SK-MEL-5 (cell line): ENCODE measurements around the gene NRG3. TPM values are rescaled to one million over a fixed set of nuclear protein-coding genes. Genes with fewer than 3 reads are reported as not detected.

ENCODE experiments used
- DNase-seq: peaks from one replicate; pipeline ENCODE4 v3.0.0-alpha.2; 2016; ENCODE audit warnings: low read depth, low spot score
- in situ Hi-C: cut with HindIII; loops from 2 replicates; pipeline ENCODE4 v1.10.0; 2016; ENCODE audit warnings: low sequenced_read_pairs, high pct_unique_total_duplicates, low pct_unique_long_range_greater_than_20kb
- polyA plus RNA-seq, 2 experiments: library from polyadenylated mRNA; depleted of rRNA; stranded (reverse); fragments of >200 nt; gene quantifications; 2 replicates each; pipeline ENCODE4 v1.2.3, GENCODE V29; 2015
- total RNA-seq: library from RNA; depleted of rRNA; stranded (reverse); fragments of >200 nt; shearing (Covaris generic); gene quantifications from 2 replicates; pipeline ENCODE4 v1.2.3, GENCODE V29; 2014; rRNA removed

The NRG3 gene
- total RNA-seq: 4.1 and 4.6 TPM in 2 replicates
- polyA plus RNA-seq (2015; cell fraction: cytosol; rRNA removed): 8.9 and 12.3 TPM in 2 replicates
- polyA plus RNA-seq (2015; cell fraction: nucleus; rRNA removed): 10.9 and 16.8 TPM in 2 replicates

GRCh38 chr10:81874875-81875466 is at the start of gene NRG3:
NRG3 (plus strand) TSS chr10:81875194.
- in situ Hi-C loops: no loop called here
- no peak for DNase-seq

DNA sequence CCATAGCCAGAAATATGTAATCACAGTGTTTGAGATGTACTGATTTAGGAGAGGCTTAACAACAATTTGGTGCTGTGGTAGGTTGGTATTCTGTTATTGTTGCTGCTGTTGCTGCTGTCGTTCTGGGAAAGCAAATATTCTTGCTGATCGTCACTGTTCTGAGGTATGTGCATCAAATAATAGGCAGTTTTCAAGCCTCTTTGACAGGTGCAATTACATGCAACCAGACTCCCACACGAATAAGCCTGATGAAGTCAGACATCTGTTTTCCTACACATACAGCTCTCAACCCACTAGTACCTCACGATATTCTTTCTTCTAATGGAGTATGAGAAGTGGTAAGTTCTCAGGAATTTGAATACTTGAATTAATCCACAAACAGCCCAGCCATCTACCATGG is 46.7 kb upstream of the NRG3 start:
- in situ Hi-C loops: no loop called here
- no peak for DNase-seq

- no peak for DNase-seq
- in situ Hi-C loops: no loop called here
Measured at GRCh38 chr10:81831060-81831459, 43.9 kb upstream of the NRG3 start.

- in situ Hi-C loops: no loop called here
- peak; percentile 55 for DNase-seq
Measured at GRCh38 chr10:81838950-81839349, 36.0 kb upstream of the NRG3 start.

DNA sequence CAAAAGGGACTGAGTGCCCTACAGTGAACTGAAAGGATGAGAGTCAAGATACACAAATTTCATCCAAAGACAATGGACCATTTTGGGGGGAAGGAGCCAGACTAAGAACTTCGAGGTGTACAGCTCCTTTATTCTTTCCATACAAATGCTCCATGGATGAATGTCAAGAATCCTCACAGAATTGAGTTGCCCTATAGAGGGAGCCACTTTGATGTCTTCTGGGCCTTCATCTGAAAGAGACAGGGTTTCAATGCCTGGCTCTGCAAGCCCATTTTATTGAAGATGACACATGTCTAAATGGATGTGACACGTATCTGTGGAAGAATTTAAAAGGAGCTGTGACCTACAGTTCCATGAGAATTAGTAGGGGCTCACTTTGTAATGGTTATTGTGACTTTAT is 32.0 kb upstream of the NRG3 start:
- peak; percentile 66 for DNase-seq
- in situ Hi-C loops: no loop called here

GRCh38 chr10:81847675-81848074 is 27.3 kb upstream of the NRG3 start:
- peak; percentile 34 for DNase-seq
- in situ Hi-C loops: no loop called here

GRCh38 chr10:81848514-81848913 is 26.5 kb upstream of the NRG3 start:
- peak; percentile 38 for DNase-seq
- in situ Hi-C loops: no loop called here

- in situ Hi-C loops: no loop called here
- no peak for DNase-seq
Measured at GRCh38 chr10:81848931-81849330, 26.1 kb upstream of the NRG3 start.

DNA sequence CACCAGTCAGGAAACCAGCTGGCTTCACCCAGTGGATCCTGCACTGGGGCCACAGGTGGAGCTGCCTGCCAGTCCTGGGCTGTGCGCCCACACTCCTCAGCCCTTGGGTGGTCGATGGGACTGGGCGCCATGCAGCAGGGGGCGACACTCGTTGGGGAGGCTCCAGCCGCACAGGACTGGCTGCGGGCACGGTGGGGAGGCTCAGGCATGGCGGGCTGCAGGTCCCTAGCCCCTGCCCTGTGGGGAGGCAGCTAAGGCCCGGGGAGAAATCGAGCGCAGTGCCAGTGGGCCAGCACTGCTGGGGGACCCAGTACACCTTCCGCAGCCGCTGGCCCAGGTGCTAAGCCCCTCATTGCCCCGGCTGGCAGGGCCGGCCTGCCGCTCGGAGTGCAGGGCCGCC is 12.4 kb upstream of the NRG3 start:
- no peak for DNase-seq
- in situ Hi-C loops: no loop called here

DNA sequence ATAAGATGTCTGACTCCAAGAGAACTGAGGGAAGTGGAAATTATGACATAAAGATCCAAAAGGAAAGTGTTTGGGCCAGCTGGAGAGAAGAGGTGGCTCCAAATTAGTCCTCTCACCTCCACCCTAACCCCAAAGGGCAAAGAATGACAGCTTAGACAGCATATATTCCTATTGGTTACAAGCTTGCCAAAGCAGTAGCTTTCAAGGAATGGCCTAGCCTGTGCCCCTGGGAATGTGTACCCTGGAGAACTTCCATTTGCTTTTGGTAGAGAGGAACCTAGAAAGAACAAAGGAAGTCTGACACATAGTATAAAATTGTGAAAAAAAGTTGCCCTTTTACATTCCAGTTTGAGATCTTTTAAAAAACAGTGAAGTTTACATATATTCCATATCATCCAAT is 11.2 kb upstream of the NRG3 start:
- in situ Hi-C loops: no loop called here
- DNase-seq: no peak

DNA sequence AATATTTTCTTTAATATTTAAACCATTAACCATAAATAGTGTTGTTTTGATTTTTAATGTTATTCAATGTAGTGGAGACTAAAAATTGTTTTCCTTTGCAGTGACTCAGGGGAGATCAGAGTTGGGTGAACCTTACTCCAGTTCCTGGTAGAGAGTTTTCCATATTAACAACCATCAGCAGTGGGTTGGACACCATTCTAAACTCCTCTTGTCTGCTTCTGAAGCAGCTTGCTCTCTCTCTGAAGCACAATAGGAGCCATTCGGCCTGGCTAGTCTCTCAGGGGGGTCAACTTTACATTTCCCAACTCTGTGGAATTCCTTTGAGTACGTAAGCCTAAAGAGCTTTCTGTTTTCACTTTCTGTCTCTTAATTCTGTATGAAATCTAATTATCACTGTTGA is 9.4 kb upstream of the NRG3 start:
- no peak for DNase-seq
- in situ Hi-C loops: no loop called here

DNA sequence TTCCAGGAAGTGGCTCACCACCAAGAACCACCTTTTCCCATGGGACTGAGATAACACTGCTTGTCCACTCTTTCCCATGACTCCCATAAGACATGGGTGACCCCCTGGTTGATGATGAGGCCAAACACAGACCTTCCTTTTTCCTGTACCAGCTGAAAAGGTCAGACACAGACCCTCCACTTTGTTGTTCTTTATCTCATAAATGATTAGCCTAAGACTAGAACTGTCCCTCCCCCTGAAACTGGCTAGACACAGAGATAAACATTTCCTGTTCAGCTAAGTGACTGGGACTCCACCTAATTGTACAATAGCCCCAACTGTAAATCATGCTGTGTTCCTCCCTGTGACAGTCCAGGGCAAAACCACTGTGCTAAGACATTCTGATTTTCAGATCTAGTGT is 8.2 kb upstream of the NRG3 start:
- in situ Hi-C loops: no loop called here
- peak; percentile 89 for DNase-seq

- in situ Hi-C loops: no loop called here
- DNase-seq: no peak
Measured at GRCh38 chr10:81870472-81870871, 4.5 kb upstream of the NRG3 start.

GRCh38 chr10:81871558-81871957 is 3.4 kb upstream of the NRG3 start:
- DNase-seq: no peak
- in situ Hi-C loops: no loop called here

GRCh38 chr10:81872206-81872862 is 2.7 kb upstream of the NRG3 start:
- no peak for DNase-seq
- in situ Hi-C loops: no loop called here

DNA sequence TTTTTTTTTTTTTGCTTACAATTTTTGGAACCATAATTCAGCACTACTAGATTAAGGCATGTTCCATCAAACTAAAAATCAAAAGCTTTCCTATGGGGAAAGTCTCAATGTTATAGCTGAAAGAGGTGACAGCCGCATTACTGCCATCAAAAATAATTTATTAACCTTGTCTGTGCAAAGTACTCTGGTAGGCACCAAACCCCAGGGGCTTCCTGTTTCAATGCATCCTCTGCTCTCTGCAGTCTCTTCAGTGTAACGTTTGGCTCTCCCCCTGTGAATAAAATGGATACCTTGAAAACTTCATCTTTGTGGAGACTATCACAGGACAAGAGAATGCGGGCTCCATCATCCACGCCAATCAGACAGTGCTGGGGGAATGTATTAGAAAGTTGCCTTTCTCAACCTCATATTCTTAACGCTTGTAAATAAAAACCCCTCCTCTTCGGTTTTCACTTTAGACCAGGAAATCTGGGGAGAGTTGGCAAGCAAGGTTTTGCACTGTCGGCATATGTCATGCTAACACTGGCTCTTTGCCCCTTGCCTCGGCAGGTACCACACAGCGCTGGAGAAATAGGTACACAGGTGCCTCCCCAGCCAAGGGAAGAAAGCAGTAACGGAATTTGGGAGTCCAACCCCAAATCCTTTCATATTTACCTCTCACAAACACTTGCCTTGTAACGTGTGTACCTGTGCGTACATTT is 1.6 kb upstream of the NRG3 start:
- no peak for DNase-seq
- in situ Hi-C loops: no loop called here

DNA sequence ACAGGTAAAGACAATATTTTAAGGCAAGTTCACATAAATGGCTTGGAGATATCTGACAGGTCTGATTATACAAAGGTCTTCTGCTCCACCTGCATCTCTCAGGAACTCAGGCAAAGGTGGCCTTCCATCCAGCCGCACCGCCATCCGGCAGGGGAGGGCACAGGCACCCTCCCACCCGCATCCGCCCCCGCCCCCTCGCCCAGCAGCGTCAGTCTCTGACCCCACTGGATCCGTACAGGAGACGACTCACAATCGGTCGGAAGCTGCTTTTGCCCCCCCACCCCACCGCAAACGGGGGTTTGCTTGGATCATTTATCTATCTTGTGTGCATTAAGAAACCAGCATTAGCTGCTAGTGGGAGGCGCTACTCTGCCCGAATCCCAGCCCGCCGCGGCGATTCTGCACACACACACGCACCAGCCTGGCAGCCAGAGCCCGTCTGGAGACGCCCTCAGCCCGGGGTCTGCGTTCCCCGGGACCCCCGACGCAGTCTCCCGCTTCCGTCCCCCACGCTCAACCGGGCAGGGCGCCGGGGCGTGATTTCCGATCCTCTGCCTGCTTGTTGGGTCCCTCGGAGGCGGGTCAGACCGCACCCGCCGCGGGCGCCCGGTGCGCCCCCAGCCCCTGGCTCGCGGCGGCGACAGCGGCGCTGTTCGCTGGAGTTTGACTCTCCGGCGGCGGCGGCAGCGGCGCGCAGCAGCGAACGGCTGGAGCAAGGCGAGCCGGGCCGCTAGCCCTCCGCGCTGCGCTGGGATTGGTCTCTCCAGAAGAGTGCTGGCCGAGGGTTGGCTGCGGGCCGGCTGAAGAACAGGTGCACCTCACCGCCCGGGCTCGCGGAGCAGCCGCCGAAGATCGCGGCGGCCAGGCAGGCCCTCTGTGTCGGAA is 820 bp upstream of the NRG3 start:
- peak; percentile 76 for DNase-seq
- in situ Hi-C loops: no loop called here
